Stimulated activated CD4-positive, alpha-beta T cell treated with anti-CD3 and anti-CD28 coated beads, Interleukin-15, amount 100 ng/mL, for 1 hour (primary cell): ENCODE results near the gene IGSF21.

Experiments
- DNase-seq, 2 donors: peaks; one replicate each; pipeline ENCODE4 v3.0.0-alpha.2; 2020; ENCODE audit warnings: low read depth in 1 of 2, low spot score in 1 of 2

The IGSF21 gene

GRCh38 chr1:18175530-18176377, 68.2 kb downstream of the IGSF21 start:
- no peak for DNase-seq

DNA sequence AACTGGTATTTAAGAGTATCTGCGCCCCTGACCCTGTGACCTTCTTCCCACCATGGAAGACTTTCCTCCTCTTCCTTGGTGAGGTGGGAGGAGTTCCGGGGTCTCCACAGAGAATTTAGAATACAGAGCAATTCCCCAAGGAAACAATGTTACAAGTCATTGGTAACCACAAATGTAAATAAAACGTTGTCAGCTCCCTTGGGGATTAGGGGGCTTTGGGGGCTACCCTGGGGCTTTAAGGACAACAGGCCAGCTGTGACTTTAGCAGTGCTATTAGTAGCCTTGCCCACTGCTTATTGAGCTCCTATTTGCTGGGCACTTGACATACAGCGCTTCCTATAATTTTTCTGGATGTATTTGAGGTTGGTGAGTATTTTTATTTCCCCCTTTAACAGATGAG, 69.0 kb downstream of the IGSF21 start:
- DNase-seq = no peak

GRCh38 chr1:18178111-18178510, 70.5 kb downstream of the IGSF21 start:
- no peak for DNase-seq

DNA sequence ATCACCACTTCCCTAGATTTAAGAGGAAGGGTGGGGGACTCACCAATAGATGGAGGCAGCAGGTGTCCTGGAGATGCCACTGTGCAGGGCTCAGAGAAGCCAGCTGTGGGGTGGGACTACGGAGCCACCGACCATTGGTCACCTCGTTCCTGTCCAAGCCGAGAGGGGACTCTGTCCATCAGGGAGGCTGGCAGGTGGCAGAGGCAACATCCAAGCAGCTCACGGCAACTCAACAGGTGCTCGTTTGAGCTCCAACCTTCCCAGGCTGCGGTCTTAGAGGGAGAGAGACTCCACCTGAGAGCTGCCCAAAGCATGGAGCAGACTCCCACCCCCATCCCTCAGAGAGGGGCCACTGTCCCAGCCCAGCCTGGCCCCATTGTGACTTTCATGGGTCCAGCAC, 71.4 kb downstream of the IGSF21 start:
- DNase-seq = no peak

GRCh38 chr1:18182398-18183160, 75.0 kb downstream of the IGSF21 start:
- DNase-seq = no peak

- DNase-seq = no peak
These were observed 75.9 kb downstream of the IGSF21 start for GRCh38 chr1:18183533-18183932.

GRCh38 chr1:18187054-18187453, 79.5 kb downstream of the IGSF21 start:
- DNase-seq = no peak

DNA sequence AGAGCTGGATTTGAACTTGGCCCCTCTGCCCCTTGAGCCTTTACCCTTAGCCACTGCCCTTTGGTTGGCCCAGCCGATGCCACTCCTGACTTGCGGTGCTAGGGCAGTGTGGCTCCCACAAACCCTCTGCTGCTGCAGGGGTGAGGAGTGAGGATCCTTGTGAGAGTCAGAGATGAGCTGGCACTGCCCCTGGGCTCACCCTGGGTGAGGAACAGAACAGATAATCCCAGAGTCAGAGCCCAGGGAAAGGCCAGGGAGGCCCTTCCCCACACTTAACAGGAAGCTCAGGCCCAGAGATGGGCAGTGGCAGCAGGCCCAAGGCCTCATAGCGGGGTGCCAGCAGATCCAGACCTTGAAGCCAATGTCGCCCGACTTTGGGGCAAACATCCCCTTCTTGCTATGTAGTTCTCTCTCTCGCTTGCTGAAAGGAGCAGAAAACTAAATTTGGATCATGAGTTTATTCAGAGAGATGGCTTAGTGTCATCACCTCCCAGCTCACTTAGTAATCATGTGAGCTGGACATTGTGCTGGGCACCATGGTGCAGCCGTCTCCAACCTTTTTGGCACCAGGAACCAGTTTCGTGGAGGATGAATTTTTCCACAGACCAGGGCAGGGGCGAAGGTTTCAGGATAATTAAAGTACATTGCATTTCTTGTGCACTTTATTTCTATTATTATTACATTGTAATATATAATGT, 81.4 kb downstream of the IGSF21 start:
- DNase-seq = no peak

DNA sequence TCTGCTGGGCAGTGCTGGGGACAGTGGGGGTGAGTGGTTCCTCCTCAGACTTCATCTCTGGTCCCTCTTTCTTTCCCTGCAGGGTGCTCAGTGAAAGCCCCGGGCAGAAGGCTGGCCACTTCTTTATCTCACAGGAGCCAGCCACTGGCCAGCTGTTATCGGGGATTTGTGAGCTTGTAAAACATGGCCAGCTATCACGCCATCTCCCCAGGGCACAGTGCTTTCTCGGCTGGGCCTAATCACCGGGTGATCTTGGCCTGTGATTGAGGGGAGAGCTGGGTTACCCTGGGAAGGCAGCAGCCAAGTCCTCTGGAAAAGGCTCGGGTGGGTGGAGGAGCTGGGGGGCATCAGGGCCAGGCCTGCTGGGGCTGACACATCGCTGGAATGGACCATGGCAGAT, 83.0 kb downstream of the IGSF21 start:
- DNase-seq = no peak

- no peak for DNase-seq
These were observed 83.4 kb downstream of the IGSF21 start for GRCh38 chr1:18191037-18191436.

DNA sequence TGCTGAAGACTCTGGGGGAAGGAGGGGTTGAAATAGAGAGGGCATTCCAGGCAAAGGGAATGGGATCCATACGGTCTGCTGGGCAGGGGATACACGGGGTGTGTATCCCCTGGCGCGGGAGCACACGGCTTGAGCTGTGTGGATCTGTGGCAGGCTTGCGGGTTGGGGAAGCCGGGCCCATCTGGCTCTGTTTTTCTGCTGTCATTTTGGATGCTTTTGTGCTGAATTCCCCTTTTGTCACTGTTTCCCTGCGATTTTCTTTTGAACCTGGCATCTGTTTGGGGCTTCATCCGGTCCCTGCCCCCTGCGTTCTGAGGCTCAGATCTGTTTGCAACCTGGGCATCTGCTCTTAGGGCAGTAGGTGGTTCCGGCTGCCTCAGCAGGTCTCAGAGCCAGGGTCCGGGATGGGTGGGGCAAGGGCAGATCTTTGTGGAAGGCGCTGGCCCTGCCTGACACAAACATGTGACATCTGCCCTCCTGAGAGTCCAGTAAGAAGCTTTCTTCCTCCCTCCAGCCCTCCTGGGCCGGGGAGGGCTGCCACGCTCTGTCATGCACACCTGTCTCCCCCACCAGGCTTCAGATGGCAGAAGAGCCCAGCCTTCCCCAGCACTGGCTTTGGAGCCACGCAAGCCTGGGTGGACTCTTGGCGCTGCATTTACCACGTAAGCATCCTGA, 84.0 kb downstream of the IGSF21 start:
- no peak for DNase-seq

GRCh38 chr1:18192182-18192581, 84.6 kb downstream of the IGSF21 start:
- DNase-seq = no peak

GRCh38 chr1:18192974-18193373, 85.4 kb downstream of the IGSF21 start:
- no peak for DNase-seq

- no peak for DNase-seq
These were observed 89.7 kb downstream of the IGSF21 start for GRCh38 chr1:18197299-18197698.

DNA sequence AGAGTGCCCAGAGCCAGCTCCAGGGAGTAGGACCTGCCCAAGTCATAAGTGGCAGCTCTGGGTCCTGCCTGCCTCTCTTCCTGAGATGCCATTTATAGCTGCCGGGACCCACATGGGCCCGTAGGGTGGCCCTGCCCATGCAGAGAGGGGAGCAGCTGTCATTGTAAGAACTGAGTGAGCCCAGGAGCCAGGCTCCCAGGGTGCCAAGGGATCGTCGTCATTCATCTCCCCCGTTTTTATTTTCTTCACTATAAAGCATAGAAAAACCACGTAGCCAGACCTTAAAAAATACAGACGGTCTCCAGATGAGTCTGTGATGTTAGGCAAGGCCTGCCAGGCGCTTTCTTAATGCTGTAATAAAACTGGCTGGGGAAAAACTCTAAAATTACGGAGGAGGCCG, 90.7 kb downstream of the IGSF21 start:
- DNase-seq = no peak

- DNase-seq = no peak
These were observed 91.9 kb downstream of the IGSF21 start for GRCh38 chr1:18199462-18199861.

DNA sequence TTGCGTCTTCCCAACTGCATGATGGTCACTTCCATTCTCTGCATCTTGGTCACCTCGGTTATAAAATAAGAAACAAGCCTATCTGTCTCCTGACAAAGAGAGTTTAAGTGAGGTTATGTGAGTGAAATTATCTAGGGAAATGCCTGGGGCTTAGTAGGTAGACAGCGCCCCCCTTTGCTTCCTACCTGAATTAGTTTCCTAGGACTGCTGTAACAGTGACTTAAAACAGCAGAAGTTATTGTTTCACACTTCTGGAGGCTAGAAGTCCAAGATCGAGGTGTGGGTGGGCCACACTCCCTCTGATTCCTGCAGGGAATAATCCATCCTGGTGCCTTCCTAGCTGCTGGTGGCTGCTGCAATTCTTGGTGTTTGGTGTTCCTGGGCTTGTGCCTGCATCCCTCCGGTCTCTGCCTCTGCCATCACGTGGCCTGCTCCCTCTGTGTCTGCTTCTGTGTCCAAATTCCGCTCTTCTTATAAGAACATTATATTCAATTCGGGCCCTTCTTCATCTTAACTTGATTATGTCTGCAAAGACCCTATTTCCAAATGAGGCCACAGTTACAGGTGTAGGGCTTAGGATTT, 92.6 kb downstream of the IGSF21 start:
- DNase-seq = no peak

DNA sequence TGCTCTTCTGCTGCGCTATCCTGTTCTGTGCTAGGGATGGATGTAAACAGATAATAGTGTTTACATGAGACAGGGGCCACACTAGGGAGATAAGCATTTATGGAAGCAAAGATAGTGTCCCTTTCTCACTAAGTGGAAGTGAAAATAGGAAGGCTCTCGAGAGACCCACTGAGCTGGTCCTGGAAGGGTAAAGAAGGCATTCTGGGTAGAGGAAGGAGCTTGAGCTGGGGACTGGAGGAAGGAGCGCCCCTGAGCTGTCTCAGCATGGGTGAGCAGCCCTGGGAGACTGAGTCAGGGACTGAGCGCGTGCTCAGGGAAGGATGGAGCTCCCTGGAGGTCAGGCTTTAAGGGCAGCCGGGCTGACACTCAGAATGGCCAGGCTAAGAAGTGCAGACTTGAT, 93.3 kb downstream of the IGSF21 start:
- DNase-seq = no peak

- no peak for DNase-seq
These were observed 94.6 kb downstream of the IGSF21 start for GRCh38 chr1:18201997-18202719.

GRCh38 chr1:18203645-18204044, 96.0 kb downstream of the IGSF21 start:
- no peak for DNase-seq
